Brain microvascular endothelial cell (primary cell): Measurements from ENCODE around the gene PPP1R3G.

Source experiments
- DNase-seq: peaks from one replicate; pipeline ENCODE4 v3.0.0-alpha.2; 2020
- H3K27ac ChIP-seq: fragments of 250-450 bp; sonication (Bioruptor Pico); 2 replicates; pipeline ENCODE4 v1.5.1; 2020; ENCODE audit warnings: mild to moderate bottlenecking, moderate library complexity
- H3K27me3 ChIP-seq: fragments of 250-450 bp; sonication (Bioruptor Pico); replicated peaks from 2 replicates; pipeline ENCODE4 v1.5.1; 2020; ENCODE audit warnings: mild to moderate bottlenecking
- H3K36me3 ChIP-seq: fragments of 250-450 bp; sonication (Bioruptor Pico); replicated peaks from 2 replicates; pipeline ENCODE4 v1.5.1; 2020; ENCODE audit warnings: mild to moderate bottlenecking
- H3K4me3 ChIP-seq: 2 replicates; pipeline ENCODE4 v1.5.1; 2011; ENCODE audit warnings: low read depth, mild to moderate bottlenecking, control low read depth, low read length, moderate library complexity
- in situ Hi-C: cut with HindIII; loops from 2 replicates; pipeline ENCODE4 v1.10.0; 2017; ENCODE audit warnings: low sequenced_read_pairs, low pct_ligation_motif_present
- TF ChIP-seq, protein P1 (sequence below): IDR thresholded peaks from 2 replicates; pipeline ENCODE4 v1.5.1; 2011; ENCODE audit warnings: low read depth, mild to moderate bottlenecking, moderate library complexity, low read length, control low read depth, inconsistent platforms; ENCODE audit errors: missing control alignments

The PPP1R3G gene

DNA sequence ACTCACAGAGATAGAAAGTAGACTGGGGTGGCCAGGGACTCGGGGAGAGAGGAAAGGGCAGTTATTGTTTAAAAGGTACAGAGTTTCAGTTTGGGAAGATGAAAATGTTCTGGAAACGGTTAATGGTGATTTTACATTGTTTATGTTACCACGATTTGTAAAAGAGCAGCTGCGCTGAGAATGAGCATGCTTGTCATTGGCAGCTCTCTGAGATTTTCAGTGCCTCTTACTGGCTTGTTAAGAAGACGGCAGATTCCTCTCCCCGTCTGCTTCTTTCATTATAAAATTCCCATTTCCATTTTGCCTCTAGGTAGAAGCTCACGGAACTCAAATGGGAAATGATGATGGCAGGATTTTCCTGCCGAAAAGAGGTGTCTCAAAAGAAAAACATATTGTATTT lies 39.7 kb upstream of the PPP1R3G start:
- H3K4me3 ChIP-seq, result no peak overlapping the region
- DNase-seq, result no peak
- H3K36me3 ChIP-seq, result no peaks in the 10 kb centered on the region
- H3K27ac ChIP-seq, result no peak overlapping the region
- in situ Hi-C loops, result no loop called here
- TF ChIP-seq, protein P1, sequence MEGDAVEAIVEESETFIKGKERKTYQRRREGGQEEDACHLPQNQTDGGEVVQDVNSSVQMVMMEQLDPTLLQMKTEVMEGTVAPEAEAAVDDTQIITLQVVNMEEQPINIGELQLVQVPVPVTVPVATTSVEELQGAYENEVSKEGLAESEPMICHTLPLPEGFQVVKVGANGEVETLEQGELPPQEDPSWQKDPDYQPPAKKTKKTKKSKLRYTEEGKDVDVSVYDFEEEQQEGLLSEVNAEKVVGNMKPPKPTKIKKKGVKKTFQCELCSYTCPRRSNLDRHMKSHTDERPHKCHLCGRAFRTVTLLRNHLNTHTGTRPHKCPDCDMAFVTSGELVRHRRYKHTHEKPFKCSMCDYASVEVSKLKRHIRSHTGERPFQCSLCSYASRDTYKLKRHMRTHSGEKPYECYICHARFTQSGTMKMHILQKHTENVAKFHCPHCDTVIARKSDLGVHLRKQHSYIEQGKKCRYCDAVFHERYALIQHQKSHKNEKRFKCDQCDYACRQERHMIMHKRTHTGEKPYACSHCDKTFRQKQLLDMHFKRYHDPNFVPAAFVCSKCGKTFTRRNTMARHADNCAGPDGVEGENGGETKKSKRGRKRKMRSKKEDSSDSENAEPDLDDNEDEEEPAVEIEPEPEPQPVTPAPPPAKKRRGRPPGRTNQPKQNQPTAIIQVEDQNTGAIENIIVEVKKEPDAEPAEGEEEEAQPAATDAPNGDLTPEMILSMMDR, result no peak
- H3K27me3 ChIP-seq, result no peaks in the 10 kb centered on the region

DNA sequence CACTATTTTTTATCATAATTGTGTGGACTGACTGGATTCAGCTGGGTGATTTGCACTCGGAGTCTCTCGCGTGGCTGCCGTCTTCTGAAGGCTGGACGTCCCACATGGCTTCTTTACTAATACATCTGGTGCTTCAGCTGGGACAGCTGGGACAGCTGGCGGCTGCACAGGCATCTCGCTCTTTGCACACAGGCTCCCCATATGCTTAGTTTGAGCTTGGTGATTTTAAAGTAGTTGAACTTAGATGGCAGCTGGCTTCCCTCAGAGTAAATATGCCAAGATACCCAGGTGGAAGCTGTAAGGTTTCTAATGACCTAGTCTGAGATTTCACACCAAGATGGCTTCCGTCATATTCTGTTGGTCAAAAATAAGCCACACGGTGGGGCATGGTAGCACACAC lies 38.7 kb upstream of the PPP1R3G start:
- Histone ChIP-seq H3K36me3 (no peaks in the 10 kb centered on the region), H3K27ac (no peak overlapping the region), H3K27me3 (no peaks in the 10 kb centered on the region), H3K4me3 (no peak overlapping the region)
- no peak for DNase-seq
- in situ Hi-C loops, result no loop called here
- TF ChIP-seq, protein P1, result no peak

DNA sequence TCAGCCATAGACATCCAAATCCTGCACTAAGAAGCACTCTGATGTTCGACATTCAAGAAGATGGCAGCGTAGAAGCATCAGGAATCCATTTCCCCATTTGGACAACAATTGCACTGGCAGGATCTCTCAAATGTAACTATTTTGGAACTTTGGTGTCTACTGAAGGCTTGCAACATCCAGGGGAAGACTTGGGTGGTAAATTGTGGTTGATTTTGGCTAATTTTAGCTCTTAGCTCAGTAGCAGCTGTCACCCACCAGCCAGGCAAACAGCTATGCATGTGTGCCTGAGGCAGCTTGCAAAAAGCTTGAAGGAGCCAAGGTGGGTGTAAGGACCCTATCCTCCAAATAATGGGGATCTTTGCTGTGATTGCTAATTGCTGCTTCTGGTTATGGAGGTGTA lies 35.1 kb upstream of the PPP1R3G start:
- H3K4me3 ChIP-seq, result no peak overlapping the region
- DNase-seq, result no peak
- no peaks in the 10 kb centered on the region for H3K36me3 ChIP-seq
- H3K27ac ChIP-seq, result no peak overlapping the region
- in situ Hi-C loops, result no loop called here
- no peaks in the 10 kb centered on the region for H3K27me3 ChIP-seq
- TF ChIP-seq, protein P1, result no peak

DNA sequence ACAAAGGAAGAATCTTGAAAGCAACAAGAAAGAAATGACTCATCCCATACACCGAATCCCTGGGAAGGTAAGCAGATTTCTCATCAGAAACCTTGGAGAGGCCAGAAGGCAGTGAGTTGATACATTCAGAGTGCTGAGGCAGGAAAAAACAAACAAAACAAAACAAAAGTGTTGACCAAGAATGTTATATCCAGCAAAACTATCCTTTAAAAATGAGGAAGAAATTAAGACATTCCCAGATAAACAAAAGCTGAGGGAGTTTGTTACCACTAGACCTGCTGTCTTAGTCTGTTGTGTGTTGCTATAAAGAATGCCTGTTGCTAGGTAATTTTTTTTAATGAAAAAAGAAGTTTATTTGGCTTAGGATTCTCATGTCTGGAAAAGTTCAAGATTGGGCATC lies 33.7 kb upstream of the PPP1R3G start:
- Histone ChIP-seq H3K36me3 (no peaks in the 10 kb centered on the region), H3K27me3 (no peaks in the 10 kb centered on the region), H3K4me3 (no peak overlapping the region), H3K27ac (no peak overlapping the region)
- TF ChIP-seq, protein P1, result no peak
- in situ Hi-C loops, result no loop called here
- no peak for DNase-seq

DNA sequence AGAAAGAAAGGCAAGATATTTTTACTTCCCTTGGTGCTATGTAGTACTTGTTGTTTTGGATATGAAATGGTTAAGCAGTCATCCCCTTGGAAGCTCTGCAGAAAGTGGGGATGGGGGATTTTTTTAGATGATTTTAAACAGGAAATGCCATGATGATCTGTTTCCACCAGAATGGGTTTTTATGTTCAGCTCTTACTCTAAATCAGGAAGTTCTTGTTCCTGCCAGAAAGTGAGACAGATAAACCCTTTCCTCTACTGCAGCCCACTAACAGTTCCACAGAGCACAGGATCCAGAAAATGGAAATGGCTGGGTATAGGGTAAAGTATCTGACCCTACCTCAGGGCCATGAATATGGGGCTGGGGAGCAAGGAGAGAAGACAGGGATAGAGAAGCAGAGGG lies 32.1 kb upstream of the PPP1R3G start:
- DNase-seq, result no peak
- H3K4me3 ChIP-seq, result no peak overlapping the region
- no peaks in the 10 kb centered on the region for H3K27me3 ChIP-seq
- in situ Hi-C loops, result no loop called here
- no peaks in the 10 kb centered on the region for H3K36me3 ChIP-seq
- TF ChIP-seq, protein P1, result no peak
- H3K27ac ChIP-seq, result no peak overlapping the region

DNA sequence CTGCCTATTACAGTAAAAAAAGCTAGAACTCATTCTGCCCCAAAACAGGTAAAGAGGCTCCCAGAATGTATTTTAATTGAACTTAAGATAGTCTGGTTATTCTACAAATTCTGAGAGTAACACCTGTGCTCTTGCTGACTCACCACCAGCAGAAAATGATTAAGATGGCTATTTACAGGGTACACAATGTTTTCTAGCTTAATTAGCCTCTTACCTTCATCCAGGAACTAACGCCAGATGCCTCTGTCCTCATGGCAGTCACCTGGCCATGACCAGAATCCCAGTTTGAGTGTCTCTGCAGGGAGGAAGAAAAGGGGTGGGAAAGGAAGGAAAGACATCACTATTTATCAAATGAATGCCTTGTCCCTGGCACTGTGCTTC lies 31.3 kb upstream of the PPP1R3G start:
- TF ChIP-seq, protein P1, result no peak
- Histone ChIP-seq H3K27ac (peak overlapping the region; percentile 44), H3K36me3 (no peaks in the 10 kb centered on the region), H3K4me3 (no peak overlapping the region), H3K27me3 (no peaks in the 10 kb centered on the region)
- DNase-seq, result no peak
- in situ Hi-C loops, result no loop called here
